ENCODE measurements around the gene LRRC42. TPM values are rescaled to one million over a fixed set of nuclear protein-coding genes. Genes with fewer than 3 reads are reported as not detected.
"Not testable (repeated sequence)": the region's sequence is repeated elsewhere in the genome, so short reads cannot be mapped to it uniquely, and the experiment has no call there.

LRRC42 gene
- total RNA-seq, 3 donors from 2014 or later, result 22.6 to 23.1 (median 22.8) TPM

DNA sequence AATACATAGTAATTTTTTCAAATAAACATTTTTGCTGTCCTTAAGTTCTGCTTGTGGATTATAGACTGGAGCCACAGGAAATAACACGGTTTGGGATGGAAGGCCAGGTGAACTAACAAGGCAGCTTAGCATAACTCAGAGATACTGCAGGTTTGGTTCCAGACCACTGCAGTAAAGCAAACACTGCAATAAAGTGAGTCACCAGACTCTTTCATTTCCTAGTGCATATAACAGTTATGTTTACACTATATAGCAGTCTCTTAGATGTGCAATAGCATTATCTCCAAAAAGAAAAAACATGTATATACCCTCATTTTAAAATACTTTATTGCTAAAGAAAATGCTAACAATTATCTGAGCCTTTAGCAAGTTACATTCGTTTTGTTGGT, 22.0 kb downstream of the LRRC42 start:
- no peak for DNase-seq
- Mint-ChIP-seq H3K36me3 (ENCODE audit: insufficient read depth) (peaks cover 45% of the 10 kb centered on the region), H3K4me1 (ENCODE audit: low read depth) (no peaks in the 10 kb centered on the region), H3K27me3 (ENCODE audit: low read depth) (no peaks in the 10 kb centered on the region), H3K9me3 (no peaks in the 10 kb centered on the region), H3K4me3 (no peak overlapping the region)
- no peak for ATAC-seq

DNA sequence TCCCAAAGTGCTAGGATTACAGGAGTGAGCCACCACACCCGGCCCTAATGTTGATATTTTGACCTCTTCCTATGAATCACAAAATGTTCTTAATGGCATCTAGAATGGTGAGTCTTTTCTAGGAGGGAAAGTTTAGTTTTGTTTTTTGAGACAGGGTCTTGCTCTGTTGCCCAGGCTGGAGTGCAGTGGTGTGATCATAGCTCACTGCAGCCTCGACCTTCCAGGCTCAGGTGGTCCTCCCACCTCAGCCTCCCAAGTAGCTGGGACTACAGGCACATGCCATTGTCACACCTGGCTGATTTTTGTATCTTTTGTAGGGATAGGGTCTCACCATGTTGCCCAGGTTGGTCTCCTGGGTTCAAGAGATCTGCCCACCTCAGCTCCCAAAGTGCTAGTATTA, 23.2 kb downstream of the LRRC42 start:
- not testable (repeated sequence) for DNase-seq; H3K4me3 Mint-ChIP-seq; H3K27me3 Mint-ChIP-seq (ENCODE audit: low read depth); H3K4me1 Mint-ChIP-seq (ENCODE audit: low read depth); H3K9me3 Mint-ChIP-seq; ATAC-seq
- H3K36me3 Mint-ChIP-seq (ENCODE audit: insufficient read depth), result peaks cover 40% of the 10 kb centered on the region

DNA sequence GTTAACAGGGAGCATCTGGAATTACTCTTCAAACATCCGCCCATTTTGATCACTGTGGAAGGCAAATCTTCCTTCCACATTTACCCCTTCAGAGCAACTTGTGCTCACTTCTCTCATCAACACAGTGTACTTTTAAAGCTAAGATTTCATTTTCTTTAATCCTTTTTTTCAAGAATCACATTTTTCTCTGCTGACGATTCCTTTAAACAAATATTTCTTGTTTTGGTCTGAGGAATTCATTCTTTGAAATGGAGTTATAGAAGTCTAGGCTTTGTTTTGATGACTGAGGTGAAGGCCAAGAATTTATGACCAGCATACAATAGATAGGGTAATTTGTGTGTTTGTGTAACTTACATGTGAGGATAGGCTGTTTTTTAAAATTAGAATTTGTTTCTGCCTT, 25.6 kb downstream of the LRRC42 start:
- no peak for ATAC-seq
- Mint-ChIP-seq H3K9me3 (no peaks in the 10 kb centered on the region), H3K27me3 (ENCODE audit: low read depth) (no peaks in the 10 kb centered on the region), H3K36me3 (ENCODE audit: insufficient read depth) (peaks cover 30% of the 10 kb centered on the region), H3K4me1 (ENCODE audit: low read depth) (no peaks in the 10 kb centered on the region), H3K4me3 (no peak overlapping the region)
- no peak for DNase-seq

DNA sequence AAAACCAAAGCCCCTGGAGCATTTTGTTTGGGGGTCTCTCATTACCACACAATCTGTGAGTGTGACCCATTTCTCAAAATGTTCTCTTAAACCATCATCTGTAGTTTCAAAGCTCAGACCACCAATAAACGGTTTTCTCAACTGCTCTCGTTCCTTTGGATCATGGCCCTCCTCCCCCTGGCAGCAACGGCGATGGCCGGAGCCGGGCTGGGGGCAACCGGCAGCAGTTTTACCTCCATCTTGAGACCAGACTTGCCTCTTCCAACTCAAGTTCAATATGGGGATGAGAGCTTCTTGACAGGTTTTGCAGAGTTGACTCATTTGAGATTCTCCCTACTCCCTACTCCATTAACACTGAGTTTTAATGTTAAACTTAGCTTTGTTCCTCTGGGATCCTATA, 29.7 kb downstream of the LRRC42 start:
- Mint-ChIP-seq H3K4me3 (no peak overlapping the region), H3K4me1 (ENCODE audit: low read depth) (no peaks in the 10 kb centered on the region), H3K36me3 (ENCODE audit: insufficient read depth) (peaks cover 11% of the 10 kb centered on the region), H3K9me3 (no peaks in the 10 kb centered on the region), H3K27me3 (ENCODE audit: low read depth) (no peaks in the 10 kb centered on the region)
- DNase-seq (no peak), ATAC-seq (no peak)

DNA sequence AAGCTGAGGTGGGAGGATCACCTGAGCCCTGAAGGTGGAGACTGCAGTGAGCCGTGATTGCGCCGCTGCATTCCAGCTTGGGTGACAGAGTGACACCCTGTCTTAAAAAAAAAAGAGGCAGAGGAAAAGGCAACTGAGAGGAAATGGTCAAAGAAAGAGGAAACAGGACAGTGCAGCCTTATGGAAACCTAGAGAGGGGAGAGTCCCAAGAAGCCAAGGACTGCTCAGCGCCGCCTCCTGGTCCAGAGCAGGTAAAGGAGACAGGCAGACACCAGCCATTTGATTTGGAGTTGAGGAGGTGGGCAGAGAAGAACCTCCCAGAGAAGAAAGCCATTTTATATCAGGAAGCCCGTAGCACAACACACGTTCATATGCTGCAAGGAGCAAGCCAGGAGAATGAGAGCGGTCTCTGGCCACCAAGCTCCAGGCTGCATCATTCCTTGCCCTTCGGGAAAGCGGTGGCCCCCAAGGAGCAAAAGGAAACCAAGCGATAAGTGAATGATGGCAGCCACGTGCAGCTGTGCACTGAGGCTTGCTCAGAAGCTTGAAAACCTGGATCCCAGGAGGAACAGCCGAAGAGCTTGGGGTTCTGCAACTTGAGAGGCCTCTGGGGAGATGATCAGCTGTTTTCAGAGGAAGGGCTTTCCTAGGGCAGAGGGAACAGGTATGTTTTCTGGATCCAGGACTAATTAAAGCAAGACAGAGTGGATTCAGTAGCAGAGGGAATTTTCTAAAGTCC, 33.7 kb downstream of the LRRC42 start:
- peaks cover under 1% of the 10 kb centered on the region for H3K4me1 Mint-ChIP-seq (ENCODE audit: low read depth)
- no peaks in the 10 kb centered on the region for H3K27me3 Mint-ChIP-seq (ENCODE audit: low read depth)
- H3K4me3 Mint-ChIP-seq, result no peak overlapping the region
- H3K36me3 Mint-ChIP-seq (ENCODE audit: insufficient read depth), result no peaks in the 10 kb centered on the region
- ATAC-seq (no peak), DNase-seq (no peak)
- H3K9me3 Mint-ChIP-seq, result no peaks in the 10 kb centered on the region

DNA sequence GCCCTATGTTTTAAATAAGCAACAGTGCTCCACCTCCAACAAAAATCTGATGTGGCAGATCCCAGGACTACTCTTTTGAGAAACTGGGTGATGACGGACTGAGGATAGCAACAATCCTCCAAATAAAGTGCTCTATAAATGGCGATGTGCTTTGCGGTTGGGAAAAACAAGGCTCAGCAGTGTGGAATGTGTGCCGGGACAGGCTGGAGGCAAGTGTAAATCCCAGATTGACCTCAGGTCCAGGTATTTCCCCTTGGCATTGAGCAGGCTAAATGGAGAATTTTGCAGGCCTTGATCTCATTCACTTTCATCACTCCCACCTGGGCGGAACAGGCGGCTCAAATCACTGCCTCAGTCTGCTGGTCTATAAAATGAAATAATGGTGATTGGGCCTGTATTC, 35.1 kb downstream of the LRRC42 start:
- Mint-ChIP-seq H3K4me1 (ENCODE audit: low read depth) (peaks cover 9% of the 10 kb centered on the region), H3K4me3 (no peak overlapping the region), H3K36me3 (ENCODE audit: insufficient read depth) (no peaks in the 10 kb centered on the region), H3K9me3 (no peaks in the 10 kb centered on the region), H3K27me3 (ENCODE audit: low read depth) (no peaks in the 10 kb centered on the region)
- no peak for DNase-seq
- ATAC-seq, result no peak

DNA sequence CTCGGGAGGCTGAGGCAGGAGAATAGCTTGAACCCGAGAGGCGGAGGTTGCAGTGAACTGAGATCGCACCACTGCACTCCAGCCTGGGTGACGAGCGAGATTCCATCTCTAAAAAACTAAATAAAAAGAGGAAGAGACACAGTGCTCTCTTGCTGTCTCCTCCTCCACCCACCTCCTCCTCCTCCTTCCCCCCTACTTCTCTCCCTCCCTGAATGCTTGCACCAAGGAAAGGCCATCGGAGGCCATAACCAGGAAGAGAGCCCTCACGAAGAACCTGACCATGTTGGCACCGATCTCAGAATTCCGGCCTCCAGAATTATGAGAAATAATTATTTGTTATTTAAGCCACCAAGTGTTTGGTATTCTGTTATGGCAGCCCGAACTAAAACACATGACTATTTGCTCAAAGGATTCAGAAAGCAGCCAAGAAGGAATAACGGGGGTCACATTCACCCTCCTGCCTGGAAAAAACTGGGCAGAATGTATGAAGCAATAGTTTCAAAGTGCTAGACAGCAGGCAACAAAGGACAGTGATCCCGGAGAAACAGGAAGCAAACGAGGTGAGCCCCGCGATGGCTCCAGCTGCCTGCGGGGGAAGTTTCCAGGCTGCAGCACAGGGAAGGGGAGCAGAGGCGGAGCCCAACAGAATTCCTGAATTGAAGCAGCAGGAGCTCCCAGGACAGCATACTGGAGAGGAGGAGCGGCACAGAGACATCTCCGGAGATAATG, 36.0 kb downstream of the LRRC42 start:
- Mint-ChIP-seq H3K27me3 (ENCODE audit: low read depth) (no peaks in the 10 kb centered on the region), H3K4me1 (ENCODE audit: low read depth) (peaks cover 17% of the 10 kb centered on the region), H3K36me3 (ENCODE audit: insufficient read depth) (no peaks in the 10 kb centered on the region), H3K9me3 (peaks cover 3% of the 10 kb centered on the region), H3K4me3 (no peak overlapping the region)
- DNase-seq (no peak), ATAC-seq (no peak)

DNA sequence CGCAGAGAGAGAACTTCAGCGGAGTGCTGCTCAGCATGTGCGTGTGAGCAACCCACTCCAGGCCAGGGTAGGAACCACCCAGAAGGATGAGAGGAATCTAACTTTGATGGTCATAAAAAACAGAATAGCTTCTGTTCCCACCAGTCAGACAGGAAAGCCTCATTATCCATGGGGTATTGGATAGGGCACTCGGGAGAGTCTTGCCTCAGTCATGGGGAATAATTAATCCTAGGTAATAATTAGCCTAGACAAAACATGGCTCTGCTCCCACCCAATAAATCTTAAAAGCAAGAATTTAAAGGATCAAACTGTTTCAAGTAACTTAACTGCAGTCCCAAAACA, 36.6 kb downstream of the LRRC42 start:
- Mint-ChIP-seq H3K4me1 (ENCODE audit: low read depth) (peaks cover 17% of the 10 kb centered on the region), H3K36me3 (ENCODE audit: insufficient read depth) (no peaks in the 10 kb centered on the region), H3K4me3 (no peak overlapping the region), H3K9me3 (peaks cover 3% of the 10 kb centered on the region), H3K27me3 (ENCODE audit: low read depth) (no peaks in the 10 kb centered on the region)
- DNase-seq (no peak), ATAC-seq (no peak)

DNA sequence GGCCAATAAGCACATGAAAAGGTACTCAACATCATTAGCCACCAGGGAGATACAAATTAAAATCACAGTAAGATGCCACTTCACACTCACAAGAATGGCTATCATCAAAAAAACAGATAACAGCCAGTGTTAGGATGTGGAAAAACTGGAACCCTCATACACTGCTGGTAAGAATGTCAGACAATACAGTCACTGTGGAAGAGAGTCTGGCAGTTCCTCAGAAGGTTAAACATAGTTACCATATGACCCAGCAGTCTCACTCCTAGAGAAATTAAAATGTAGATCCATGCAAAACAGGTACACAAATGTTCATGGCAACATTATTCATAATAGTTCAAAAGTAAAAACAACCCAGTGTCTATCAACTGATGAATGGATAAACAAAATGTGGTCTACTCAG, 38.6 kb downstream of the LRRC42 start:
- Mint-ChIP-seq H3K36me3 (ENCODE audit: insufficient read depth) (no peaks in the 10 kb centered on the region), H3K4me3 (no peak overlapping the region), H3K9me3 (peaks cover 3% of the 10 kb centered on the region), H3K4me1 (ENCODE audit: low read depth) (peaks cover 20% of the 10 kb centered on the region), H3K27me3 (ENCODE audit: low read depth) (no peaks in the 10 kb centered on the region)
- DNase-seq (no peak), ATAC-seq (no peak)

DNA sequence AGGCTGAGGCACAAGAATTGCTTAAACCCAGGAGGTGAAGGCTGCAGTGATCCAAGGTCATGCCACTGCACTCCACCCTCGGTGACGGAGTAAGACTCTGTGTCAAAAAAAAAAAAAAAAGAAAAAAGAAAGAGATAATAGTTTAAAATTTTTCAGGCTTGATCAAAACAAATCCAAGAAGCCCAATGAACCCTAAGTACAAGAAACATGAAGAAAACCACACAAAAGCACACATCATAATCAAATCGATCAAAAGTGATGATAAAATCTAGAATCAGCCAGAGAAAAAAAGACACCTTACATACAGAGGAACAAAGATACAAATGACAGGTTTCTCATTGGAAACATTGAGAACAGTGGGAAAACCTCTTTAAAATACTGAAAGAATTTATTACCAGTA, 40.3 kb downstream of the LRRC42 start:
- no peak overlapping the region for H3K4me3 Mint-ChIP-seq
- H3K4me1 Mint-ChIP-seq (ENCODE audit: low read depth), result peaks cover 20% of the 10 kb centered on the region
- DNase-seq (no peak), ATAC-seq (no peak)
- peaks cover 3% of the 10 kb centered on the region for H3K9me3 Mint-ChIP-seq
- no peaks in the 10 kb centered on the region for H3K36me3 Mint-ChIP-seq (ENCODE audit: insufficient read depth)
- no peaks in the 10 kb centered on the region for H3K27me3 Mint-ChIP-seq (ENCODE audit: low read depth)

DNA sequence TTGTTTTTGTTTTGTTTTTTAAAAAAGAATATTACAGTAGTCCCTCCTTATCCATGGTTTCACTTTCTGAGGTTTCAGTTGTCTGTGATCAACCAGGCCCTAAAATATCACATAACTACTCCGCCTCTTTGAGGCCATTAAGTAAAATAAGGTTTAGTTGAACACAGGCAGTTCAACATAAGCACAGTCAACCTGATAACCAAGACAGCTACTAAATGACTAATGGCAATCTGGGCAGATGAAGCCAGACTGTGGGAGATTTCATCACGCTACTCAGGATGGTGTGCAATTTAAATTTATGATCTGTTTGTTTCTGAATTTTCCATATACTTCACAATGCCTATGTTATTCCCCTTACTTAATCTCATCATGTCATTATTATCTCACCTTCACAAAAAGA, 41.7 kb downstream of the LRRC42 start:
- peaks cover 20% of the 10 kb centered on the region for H3K4me1 Mint-ChIP-seq (ENCODE audit: low read depth)
- no peaks in the 10 kb centered on the region for H3K36me3 Mint-ChIP-seq (ENCODE audit: insufficient read depth)
- peaks cover 3% of the 10 kb centered on the region for H3K9me3 Mint-ChIP-seq
- DNase-seq (no peak), ATAC-seq (peak; percentile 62 to 82)
- H3K4me3 Mint-ChIP-seq, result no peak overlapping the region
- H3K27me3 Mint-ChIP-seq (ENCODE audit: low read depth), result no peaks in the 10 kb centered on the region

DNA sequence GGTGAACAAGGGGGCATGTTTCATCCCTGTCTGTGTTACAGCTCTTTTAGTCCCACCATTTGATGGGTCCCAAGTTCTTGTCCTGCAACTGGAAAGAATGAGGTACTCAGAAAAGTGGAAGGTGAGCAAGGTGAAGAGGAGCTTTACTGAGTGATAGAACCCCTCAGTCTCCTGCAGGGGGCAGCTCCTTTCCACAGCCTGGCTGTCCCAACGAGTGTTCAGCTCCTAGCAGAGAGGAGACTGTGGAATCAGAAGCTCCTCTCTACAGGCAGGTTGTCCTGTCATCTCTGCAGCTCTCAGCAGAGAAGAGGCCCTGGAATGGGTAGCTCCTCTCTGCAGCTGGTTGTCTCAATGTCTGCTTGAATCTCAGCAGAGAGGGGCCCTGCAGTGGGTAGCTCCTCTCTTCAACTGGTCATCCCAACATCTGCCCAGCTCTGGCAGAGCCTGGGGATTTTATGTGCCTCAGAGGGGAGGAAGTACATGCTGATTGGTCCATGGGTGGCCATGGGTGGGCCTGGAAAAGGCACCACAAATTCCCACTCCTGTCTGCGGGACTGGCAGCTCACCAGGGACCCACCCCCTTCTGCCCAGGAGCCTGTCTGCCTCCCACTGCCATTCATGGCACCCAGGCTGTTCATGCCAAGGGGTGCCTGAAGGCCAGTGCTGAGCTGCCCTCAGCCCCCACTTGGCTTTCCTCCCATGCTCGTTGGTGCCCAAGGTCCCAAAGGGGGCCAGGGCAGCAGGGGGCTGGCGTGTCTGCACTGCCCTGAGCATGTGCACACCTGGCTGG, 46.1 kb downstream of the LRRC42 start:
- Mint-ChIP-seq H3K36me3 (ENCODE audit: insufficient read depth) (no peaks in the 10 kb centered on the region), H3K9me3 (no peaks in the 10 kb centered on the region), H3K4me1 (ENCODE audit: low read depth) (peaks cover 3% of the 10 kb centered on the region), H3K4me3 (no peak overlapping the region), H3K27me3 (ENCODE audit: low read depth) (no peaks in the 10 kb centered on the region)
- ATAC-seq, result no peak
- no peak for DNase-seq

DNA sequence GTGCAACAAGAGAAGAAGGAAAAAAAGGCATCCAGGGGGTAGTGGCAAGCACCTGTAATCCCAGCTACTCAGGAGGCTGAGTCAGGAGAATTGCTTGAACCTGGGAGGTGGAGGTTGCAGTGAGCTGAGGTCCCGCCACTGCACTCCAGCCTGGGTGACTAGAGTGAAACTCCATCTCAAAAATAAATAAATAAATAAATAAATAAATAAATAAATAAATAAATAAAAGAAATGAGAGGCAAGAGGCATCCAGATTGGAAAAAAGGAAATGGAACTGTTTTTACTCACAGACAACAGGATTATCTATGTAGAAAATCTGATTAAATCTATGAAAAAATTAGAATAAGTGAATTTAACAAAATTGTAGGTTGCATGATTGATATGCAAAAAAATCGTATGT, 48.4 kb downstream of the LRRC42 start:
- not testable (repeated sequence) for H3K9me3 Mint-ChIP-seq; H3K36me3 Mint-ChIP-seq (ENCODE audit: insufficient read depth); ATAC-seq; H3K4me1 Mint-ChIP-seq (ENCODE audit: low read depth); DNase-seq; H3K27me3 Mint-ChIP-seq (ENCODE audit: low read depth); H3K4me3 Mint-ChIP-seq

DNA sequence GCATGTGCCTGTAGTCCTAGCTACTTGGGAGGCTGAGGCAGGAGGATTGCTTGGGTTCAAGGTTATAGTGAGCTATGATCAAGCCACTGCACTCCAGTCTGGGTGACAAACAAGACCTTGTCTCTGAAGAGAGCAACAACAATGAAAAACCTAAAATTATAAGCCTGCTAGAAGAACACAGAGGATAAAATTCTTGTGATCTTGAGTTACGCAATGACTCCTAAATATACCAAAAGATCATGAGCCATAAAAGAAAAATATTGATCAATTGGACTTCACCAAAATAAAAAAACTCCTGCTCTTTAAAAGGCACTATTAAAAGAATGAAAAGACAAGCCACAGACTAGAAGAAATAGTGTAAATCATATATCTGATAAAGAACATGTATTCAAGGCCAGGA, 49.5 kb downstream of the LRRC42 start:
- Mint-ChIP-seq H3K4me1 (ENCODE audit: low read depth) (no peaks in the 10 kb centered on the region), H3K4me3 (no peak overlapping the region), H3K27me3 (ENCODE audit: low read depth) (no peaks in the 10 kb centered on the region), H3K36me3 (ENCODE audit: insufficient read depth) (no peaks in the 10 kb centered on the region), H3K9me3 (no peaks in the 10 kb centered on the region)
- DNase-seq (no peak), ATAC-seq (no peak)

DNA sequence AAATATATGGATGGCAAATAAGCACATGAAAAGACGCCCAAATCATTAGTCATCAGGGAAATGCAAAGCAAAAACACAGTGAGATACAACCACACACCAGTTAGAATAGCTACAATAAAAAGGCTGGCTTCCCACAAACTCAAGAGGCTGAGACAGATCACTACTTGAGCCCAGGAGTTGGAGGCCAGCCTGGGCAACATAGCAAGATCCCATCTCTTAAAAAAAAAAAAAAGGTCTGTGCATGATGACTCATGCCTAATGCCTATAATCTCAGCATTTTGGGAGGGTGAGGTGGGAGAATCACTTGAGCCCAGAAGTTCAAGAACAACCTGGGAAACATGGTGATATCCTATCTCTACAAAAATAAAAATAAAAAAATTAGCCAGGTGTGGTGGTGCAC, 52.1 kb downstream of the LRRC42 start:
- no peak for ATAC-seq
- Mint-ChIP-seq H3K27me3 (ENCODE audit: low read depth) (no peaks in the 10 kb centered on the region), H3K9me3 (no peaks in the 10 kb centered on the region), H3K36me3 (ENCODE audit: insufficient read depth) (no peaks in the 10 kb centered on the region), H3K4me1 (ENCODE audit: low read depth) (no peaks in the 10 kb centered on the region), H3K4me3 (no peak overlapping the region)
- no peak for DNase-seq
